Natural killer cell (primary cell): Measurements from ENCODE around the gene NDRG3. TPM values are rescaled to one million over a fixed set of nuclear protein-coding genes. Genes with fewer than 3 reads are reported as not detected.

ENCODE experiments used
- ATAC-seq, 3 donors: fragments of 150-1000 bp in 2 of 3; fragments of 200-7000 bp in 1 of 3; cut with Tn5 transposase; 1 replicate in 1 of 3; 2 replicates in 2 of 3; pipeline ENCODE4 v1.10.0; 2021; ENCODE audit warnings: mild to moderate bottlenecking in 2 of 3, moderate library complexity in 2 of 3
- DNase-seq, 2 donors: peaks; one replicate each; pipeline versions ENCODE4 v3.0.0 to v3.0.0-alpha.2; 2013 to 2021; ENCODE audit warnings: mixed read lengths in 1 of 2
- H3K27ac ChIP-seq: one replicate; pipeline ENCODE4 v1.5.1; 2013; ENCODE audit warnings: mild to moderate bottlenecking, low read length
- H3K27me3 ChIP-seq: one replicate; pipeline ENCODE4 v1.6.1; 2013; ENCODE audit warnings: low read length; ENCODE audit not compliant: control insufficient read depth, insufficient read depth
- H3K36me3 ChIP-seq: one replicate; pipeline ENCODE4 v1.6.1; 2013; ENCODE audit warnings: low read length; ENCODE audit not compliant: control insufficient read depth, insufficient read depth
- H3K4me1 ChIP-seq: one replicate; pipeline ENCODE4 v1.6.1; 2013; ENCODE audit warnings: low read length; ENCODE audit not compliant: control insufficient read depth, insufficient read depth
- H3K4me3 ChIP-seq: one replicate; pipeline ENCODE4 v1.5.1; 2013; ENCODE audit warnings: low read length
- H3K9me3 ChIP-seq: one replicate; pipeline ENCODE4 v1.6.1; 2013; ENCODE audit warnings: low read length; ENCODE audit not compliant: control insufficient read depth, insufficient read depth
- H3K27ac Mint-ChIP-seq, 2 donors: one replicate each; pipeline ENCODE4 v1.8.0; 2022; ENCODE audit warnings: mild to moderate bottlenecking in 2 of 2, mixed read lengths in 2 of 2, moderate library complexity in 1 of 2
- H3K27me3 Mint-ChIP-seq, 2 donors: one replicate each; pipeline ENCODE4 v1.8.0; 2022; ENCODE audit warnings: low read depth in 2 of 2, mixed read lengths in 2 of 2
- H3K36me3 Mint-ChIP-seq: one replicate; pipeline ENCODE4 v1.8.0; 2022; ENCODE audit warnings: mixed read lengths
- H3K4me1 Mint-ChIP-seq, 2 donors: one replicate each; pipeline ENCODE4 v1.8.0; 2022; ENCODE audit warnings: mixed read lengths in 2 of 2
- H3K4me3 Mint-ChIP-seq: one replicate; pipeline ENCODE4 v1.8.0; 2022; ENCODE audit warnings: mild to moderate bottlenecking, moderate library complexity, mixed read lengths
- H3K9me3 Mint-ChIP-seq, 2 donors: one replicate each; pipeline ENCODE4 v1.8.0; 2022; ENCODE audit warnings: mixed read lengths in 2 of 2
- CTCF ChIP-seq: fragments of 200-600 bp; IDR thresholded peaks from one replicate; pipeline ENCODE4 v1.8.0; 2022; ENCODE audit warnings: antibody characterized with exemption
- WGBS: methylation state at CpG from one replicate; pipeline ENCODE4 v1.1.7; 2013; ENCODE audit warnings: missing lambda C conversion rate; ENCODE audit not compliant: insufficient coverage; 5-methylcytosine and 5-hydroxymethylcytosine counted together
- intact Hi-C: fragments of 100-400 bp; cut with micrococcal nuclease; formaldehyde crosslinking; loops from one replicate; pipeline ENCODE4 v1.14.2; 2022
- total RNA-seq, 4 donors: library from RNA; stranded (reverse); fragments of 120-200 nt in 1 of 4; gene quantifications; one replicate each; pipeline versions ENCODE4 v1.2.3 to v1.2.4, GENCODE V29; 2013 to 2022

NDRG3 gene
- total RNA-seq, 3 donors from 2014 or later (not counting 1 experiment from before 2014, with no cell fraction given) = 27.1 to 30.3 (median 28.3) TPM

GRCh38 chr20:36745234-36745926 is 510 bp downstream of the NDRG3 start:
- Mint-ChIP-seq H3K36me3 (no peaks in the 10 kb centered on the region), H3K9me3 (no peaks in the 10 kb centered on the region), H3K4me3 (peak overlapping the region; percentile 95), H3K27ac (peak overlapping the region; percentile 72 to 86), H3K4me1 (peaks cover 32 to 35% of the 10 kb centered on the region in 2 donors), H3K27me3 (no peaks in the 10 kb centered on the region)
- Histone ChIP-seq H3K27me3 (no peaks in the 10 kb centered on the region), H3K36me3 (no peaks in the 10 kb centered on the region), H3K4me1 (peaks cover 17% of the 10 kb centered on the region), H3K4me3 (peak overlapping the region; percentile 86), H3K9me3 (no peaks in the 10 kb centered on the region), H3K27ac (no peak overlapping the region)
- peak in 1 of 3 donors; percentile 53 for ATAC-seq
- 12% methylated on average over 44 of the region's 44 CpGs for WGBS
- DNase-seq = no peak
- TF ChIP-seq CTCF = peak; percentile 24
- intact Hi-C loops = no loop called here

GRCh38 chr20:36744764-36745191 is 1.1 kb downstream of the NDRG3 start:
- no peaks in the 10 kb centered on the region for H3K9me3 ChIP-seq
- H3K4me1 Mint-ChIP-seq = peaks cover 32 to 35% of the 10 kb centered on the region in 2 donors
- 68% methylated on average over 5 of the region's 8 CpGs for WGBS
- TF ChIP-seq CTCF = no peak
- H3K27ac ChIP-seq = no peak overlapping the region
- ATAC-seq (no peak), DNase-seq (no peak)
- H3K4me1 ChIP-seq = peaks cover 17% of the 10 kb centered on the region
- no peaks in the 10 kb centered on the region for H3K9me3 Mint-ChIP-seq
- H3K36me3 ChIP-seq = no peaks in the 10 kb centered on the region
- intact Hi-C loops = no loop called here
- H3K27me3 ChIP-seq = no peaks in the 10 kb centered on the region
- H3K27ac Mint-ChIP-seq = peak overlapping the region; percentile 72 to 86
- no peak overlapping the region for H3K4me3 ChIP-seq
- H3K4me3 Mint-ChIP-seq = peak overlapping the region; percentile 95
- H3K27me3 Mint-ChIP-seq = no peaks in the 10 kb centered on the region
- H3K36me3 Mint-ChIP-seq = no peaks in the 10 kb centered on the region

- H3K9me3 Mint-ChIP-seq = no peaks in the 10 kb centered on the region
- no peak for TF ChIP-seq CTCF
- H3K4me1 Mint-ChIP-seq = peaks cover 32 to 35% of the 10 kb centered on the region in 2 donors
- no peaks in the 10 kb centered on the region for H3K27me3 ChIP-seq
- H3K27ac ChIP-seq = no peak overlapping the region
- intact Hi-C loops = no loop called here
- H3K27ac Mint-ChIP-seq = peak overlapping the region in 1 of 2 donors; percentile 23
- no peaks in the 10 kb centered on the region for H3K27me3 Mint-ChIP-seq
- peak overlapping the region; percentile 76 for H3K4me3 Mint-ChIP-seq
- H3K4me1 ChIP-seq = peaks cover 17% of the 10 kb centered on the region
- H3K36me3 Mint-ChIP-seq = no peaks in the 10 kb centered on the region
- no peaks in the 10 kb centered on the region for H3K9me3 ChIP-seq
- no peak for ATAC-seq
- DNase-seq = no peak
- 91% methylated on average over 3 of the region's 4 CpGs for WGBS
- H3K4me3 ChIP-seq = no peak overlapping the region
- no peaks in the 10 kb centered on the region for H3K36me3 ChIP-seq
Measured at GRCh38 chr20:36744243-36744642, 1.6 kb downstream of the NDRG3 start.

GRCh38 chr20:36742558-36742957 is 3.3 kb downstream of the NDRG3 start:
- Histone ChIP-seq H3K4me3 (no peak overlapping the region), H3K27me3 (no peaks in the 10 kb centered on the region), H3K36me3 (no peaks in the 10 kb centered on the region), H3K9me3 (no peaks in the 10 kb centered on the region), H3K27ac (no peak overlapping the region), H3K4me1 (peaks cover 17% of the 10 kb centered on the region)
- no peaks in the 10 kb centered on the region for H3K9me3 Mint-ChIP-seq
- H3K27me3 Mint-ChIP-seq = no peaks in the 10 kb centered on the region
- no peak for TF ChIP-seq CTCF
- H3K36me3 Mint-ChIP-seq = no peaks in the 10 kb centered on the region
- intact Hi-C loops = no loop called here
- H3K27ac Mint-ChIP-seq = no peak overlapping the region
- H3K4me3 Mint-ChIP-seq = no peak overlapping the region
- ATAC-seq = no peak
- WGBS = 100% methylated on average over 1 of the region's 2 CpGs
- no peak for DNase-seq
- peaks cover 32 to 35% of the 10 kb centered on the region in 2 donors for H3K4me1 Mint-ChIP-seq
